Fibroblast of mammary gland (primary cell): ENCODE data around the gene SNTG2.

Source experiments
- DNase-seq: peaks from one replicate; pipeline ENCODE4 v3.0.0-alpha.2; 2010; ENCODE audit warnings: low read depth
- H3K4me3 ChIP-seq: 2 replicates; pipeline ENCODE4 v1.5.1; 2011; ENCODE audit warnings: low read depth, mild to moderate bottlenecking, low read length, moderate library complexity; ENCODE audit not compliant: control insufficient read depth
- TF ChIP-seq, protein P1 (sequence below): conservative IDR thresholded peaks from 2 replicates; pipeline ENCODE4 v1.5.1; 2011; ENCODE audit warnings: low read depth, low read length, inconsistent platforms; ENCODE audit not compliant: control insufficient read depth, insufficient read depth

The SNTG2 gene

GRCh38 chr2:950080-950966, at the start of gene SNTG2:
Gene SNTG2 (plus strand): TSS chr2:950849. CDS start chr2:950997, 148 bp downstream.
- no peak for DNase-seq
- TF ChIP-seq, protein P1, sequence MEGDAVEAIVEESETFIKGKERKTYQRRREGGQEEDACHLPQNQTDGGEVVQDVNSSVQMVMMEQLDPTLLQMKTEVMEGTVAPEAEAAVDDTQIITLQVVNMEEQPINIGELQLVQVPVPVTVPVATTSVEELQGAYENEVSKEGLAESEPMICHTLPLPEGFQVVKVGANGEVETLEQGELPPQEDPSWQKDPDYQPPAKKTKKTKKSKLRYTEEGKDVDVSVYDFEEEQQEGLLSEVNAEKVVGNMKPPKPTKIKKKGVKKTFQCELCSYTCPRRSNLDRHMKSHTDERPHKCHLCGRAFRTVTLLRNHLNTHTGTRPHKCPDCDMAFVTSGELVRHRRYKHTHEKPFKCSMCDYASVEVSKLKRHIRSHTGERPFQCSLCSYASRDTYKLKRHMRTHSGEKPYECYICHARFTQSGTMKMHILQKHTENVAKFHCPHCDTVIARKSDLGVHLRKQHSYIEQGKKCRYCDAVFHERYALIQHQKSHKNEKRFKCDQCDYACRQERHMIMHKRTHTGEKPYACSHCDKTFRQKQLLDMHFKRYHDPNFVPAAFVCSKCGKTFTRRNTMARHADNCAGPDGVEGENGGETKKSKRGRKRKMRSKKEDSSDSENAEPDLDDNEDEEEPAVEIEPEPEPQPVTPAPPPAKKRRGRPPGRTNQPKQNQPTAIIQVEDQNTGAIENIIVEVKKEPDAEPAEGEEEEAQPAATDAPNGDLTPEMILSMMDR = no peak
- H3K4me3 ChIP-seq = peak within 1 kb of the TSS; percentile 10

DNA sequence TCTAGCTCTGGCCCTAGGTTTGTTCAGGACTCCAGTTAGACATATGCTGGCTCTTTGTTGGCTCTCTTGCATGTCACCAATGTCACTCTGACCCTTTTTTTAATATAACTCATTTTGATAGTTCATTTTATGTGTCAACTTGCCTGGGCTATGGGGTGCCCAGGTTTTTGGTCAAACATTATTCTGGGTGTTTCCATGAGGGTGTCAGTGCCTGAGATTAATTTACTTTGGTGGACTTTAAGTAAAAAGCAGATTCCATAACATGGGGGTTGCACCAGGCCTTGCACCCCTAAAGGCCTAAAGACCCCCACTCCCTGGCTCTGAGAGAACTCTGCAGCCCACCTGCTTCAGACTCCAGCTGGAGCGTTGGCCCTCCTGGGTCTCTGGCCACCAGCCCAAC, 48.1 kb upstream of the SNTG2 start:
- H3K4me3 ChIP-seq = no peak overlapping the region
- no peak for DNase-seq
- TF ChIP-seq, protein P1 = no peak

GRCh38 chr2:903223-903900, 47.3 kb upstream of the SNTG2 start:
- DNase-seq = no peak
- H3K4me3 ChIP-seq = no peak overlapping the region
- TF ChIP-seq, protein P1 = no peak

- no peak for DNase-seq
- TF ChIP-seq, protein P1 = no peak
These were observed 46.2 kb upstream of the SNTG2 start for GRCh38 chr2:904246-905024.

DNA sequence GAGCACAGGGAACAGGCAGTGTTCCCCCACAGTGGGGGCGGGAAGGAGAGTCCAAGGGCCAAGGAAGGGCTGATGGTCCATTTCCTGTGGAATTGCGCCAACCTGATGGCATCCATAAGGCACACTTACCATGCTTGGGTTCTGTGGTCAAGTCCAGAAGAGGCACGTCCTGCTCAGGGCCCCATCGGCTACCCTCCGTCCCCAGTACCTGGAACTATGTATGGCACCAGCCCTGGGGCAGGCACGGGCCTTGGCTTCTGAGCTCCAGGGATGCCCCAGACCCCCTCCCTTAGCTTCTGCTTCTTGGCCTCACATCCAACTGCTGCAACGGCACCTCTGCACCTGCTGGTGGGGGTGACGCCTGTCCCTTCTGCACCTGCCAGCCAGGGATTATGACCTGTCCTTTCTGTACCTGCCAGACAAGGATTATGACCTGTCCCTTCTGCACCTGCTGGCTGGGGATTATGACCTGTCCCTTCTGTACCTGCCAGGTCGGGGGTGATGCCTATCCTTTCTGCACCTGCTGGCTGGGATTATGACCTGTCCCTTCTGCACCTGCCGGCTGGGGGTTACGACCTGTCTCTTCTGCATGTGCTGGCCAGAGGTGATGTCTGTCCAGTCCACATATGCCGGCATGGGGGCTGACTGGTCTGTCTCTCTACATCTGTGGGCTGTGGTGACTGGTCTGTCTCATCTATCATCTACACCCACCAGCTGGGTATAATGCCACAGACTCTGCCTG, 45.4 kb upstream of the SNTG2 start:
- no peak for DNase-seq
- TF ChIP-seq, protein P1 = no peak

More at GRCh38 chr2:904246-905024, 46.2 kb upstream of the SNTG2 start:
- H3K4me3 ChIP-seq = no peak overlapping the region

DNA sequence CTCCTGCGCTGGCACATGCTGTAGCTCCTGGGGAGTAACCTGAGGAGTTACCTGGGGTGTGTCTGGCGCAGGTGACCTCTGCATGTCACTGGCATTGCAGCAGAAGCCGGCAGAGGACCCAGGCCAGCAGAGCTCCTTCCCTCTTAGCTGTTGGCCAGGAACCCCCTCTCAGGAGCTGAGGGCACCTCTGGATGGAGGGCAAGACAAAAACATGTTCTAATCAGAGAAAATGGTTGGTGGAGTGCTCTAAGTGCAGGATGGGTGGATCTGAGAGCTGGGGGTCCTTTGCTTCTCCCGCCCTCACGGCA, 44.9 kb upstream of the SNTG2 start:
- no peak overlapping the region for H3K4me3 ChIP-seq
- TF ChIP-seq, protein P1 = no peak
- DNase-seq = no peak

More for the DNA sequence above, 45.4 kb upstream of the SNTG2 start:
- H3K4me3 ChIP-seq = no peak overlapping the region
